ENCODE results near the gene MGRN1. TPM values are rescaled to one million over a fixed set of nuclear protein-coding genes. Genes with fewer than 3 reads are reported as not detected.

MGRN1 gene
- total RNA-seq, 2 experiments from 2014 or later = 84.4 to 91.7 TPM

- DNase-seq (no peak), ATAC-seq (ENCODE audit: low read depth) (no peak)
- H3K9me3 Mint-ChIP-seq = no peaks in the 10 kb centered on the region
- no peaks in the 10 kb centered on the region for H3K27me3 Mint-ChIP-seq
- POLR2A ChIA-PET = interaction anchor here (1.5 kb wide), 1 partner anchor 26 kb away, joined by 4 read pairs; the partner anchor contains the start of gene NUDT16L1
- H3K4me3 Mint-ChIP-seq = no peak overlapping the region
- H3K36me3 Mint-ChIP-seq = peaks cover 19% of the 10 kb centered on the region
- H3K4me1 Mint-ChIP-seq = peaks cover 33% of the 10 kb centered on the region
- peak overlapping the region; percentile 74 for H3K27ac Mint-ChIP-seq
Measured at GRCh38 chr16:4667203-4667963, 42.8 kb downstream of the MGRN1 start.

- POLR2A ChIA-PET = interaction anchor here (1.2 kb wide), 1 partner anchor 16 kb away, joined by 4 read pairs; no protein-coding TSS in a partner anchor
- peaks cover 16% of the 10 kb centered on the region for H3K36me3 Mint-ChIP-seq
- DNase-seq = no peak
- no peak for ATAC-seq (ENCODE audit: low read depth)
- H3K4me1 Mint-ChIP-seq = peaks cover 26% of the 10 kb centered on the region
- no peak overlapping the region for H3K4me3 Mint-ChIP-seq
- H3K27ac Mint-ChIP-seq = no peak overlapping the region
- H3K27me3 Mint-ChIP-seq = no peaks in the 10 kb centered on the region
- H3K9me3 Mint-ChIP-seq = no peaks in the 10 kb centered on the region
Measured at GRCh38 chr16:4668313-4668960, 43.8 kb downstream of the MGRN1 start.

- DNase-seq = no peak
Measured at GRCh38 chr16:4673387-4674046, 48.9 kb downstream of the MGRN1 start.

GRCh38 chr16:4674926-4675530 is 50.4 kb downstream of the MGRN1 start:
- H3K27me3 Mint-ChIP-seq = no peaks in the 10 kb centered on the region
- DNase-seq (no peak), ATAC-seq (ENCODE audit: low read depth) (no peak)
- H3K4me3 Mint-ChIP-seq = peak overlapping the region; percentile 81
- POLR2A ChIA-PET = interaction anchor here (1.1 to 2.6 kb wide), 2 partner anchors 10 to 51 kb away, joined by 5 to 10 read pairs; partner anchors contain the start of gene MGRN1
- peaks cover 12% of the 10 kb centered on the region for H3K36me3 Mint-ChIP-seq
- peaks cover 33% of the 10 kb centered on the region for H3K4me1 Mint-ChIP-seq
- no peaks in the 10 kb centered on the region for H3K9me3 Mint-ChIP-seq
- peak overlapping the region; percentile 98 for H3K27ac Mint-ChIP-seq

More at GRCh38 chr16:4673387-4674046, 48.9 kb downstream of the MGRN1 start:
- Mint-ChIP-seq H3K4me1 (peaks cover 27% of the 10 kb centered on the region), H3K9me3 (no peaks in the 10 kb centered on the region), H3K27me3 (no peaks in the 10 kb centered on the region), H3K27ac (peak overlapping the region; percentile 6), H3K4me3 (no peak overlapping the region), H3K36me3 (peaks cover 16% of the 10 kb centered on the region)
- no peak for ATAC-seq (ENCODE audit: low read depth)
- POLR2A ChIA-PET = no interaction called here

- Mint-ChIP-seq H3K9me3 (no peaks in the 10 kb centered on the region), H3K27me3 (no peaks in the 10 kb centered on the region), H3K36me3 (peaks cover 12% of the 10 kb centered on the region), H3K4me3 (peak overlapping the region; percentile 81), H3K27ac (peak overlapping the region; percentile 98), H3K4me1 (peaks cover 31% of the 10 kb centered on the region)
- POLR2A ChIA-PET = interaction anchor here (0.7 to 2.6 kb wide), 8 partner anchors 11 to 60 kb away, joined by 3 to 10 read pairs (median 4); partner anchors contain the start of genes ANKS3, DNAAF8, MGRN1 and NUDT16L1
- ATAC-seq (ENCODE audit: low read depth) = peak; percentile 83
- peak; percentile 84 for DNase-seq
Measured at GRCh38 chr16:4675864-4676786, 51.5 kb downstream of the MGRN1 start.

GRCh38 chr16:4676831-4677230 is 52.2 kb downstream of the MGRN1 start:
- peak; percentile 30 for ATAC-seq (ENCODE audit: low read depth)

GRCh38 chr16:4677390-4677789 is 52.8 kb downstream of the MGRN1 start:
- Mint-ChIP-seq H3K4me3 (peak overlapping the region; percentile 81), H3K36me3 (peaks cover 10% of the 10 kb centered on the region), H3K9me3 (no peaks in the 10 kb centered on the region), H3K4me1 (peaks cover 34% of the 10 kb centered on the region), H3K27me3 (no peaks in the 10 kb centered on the region), H3K27ac (peak overlapping the region; percentile 98)
- ATAC-seq (ENCODE audit: low read depth) = no peak
- POLR2A ChIA-PET = interaction anchor here (1.0 to 2.6 kb wide), 5 partner anchors 13 to 61 kb away, joined by 4 to 10 read pairs (median 5); partner anchors contain the start of genes ANKS3 and DNAAF8
- no peak for DNase-seq

More at GRCh38 chr16:4676831-4677230, 52.2 kb downstream of the MGRN1 start:
- Mint-ChIP-seq H3K4me1 (peaks cover 34% of the 10 kb centered on the region), H3K27me3 (no peaks in the 10 kb centered on the region), H3K9me3 (no peaks in the 10 kb centered on the region), H3K36me3 (peaks cover 12% of the 10 kb centered on the region), H3K4me3 (peak overlapping the region; percentile 81), H3K27ac (peak overlapping the region; percentile 98)
- peak; percentile 55 for DNase-seq
- POLR2A ChIA-PET = interaction anchor here (0.7 to 2.6 kb wide), 6 partner anchors 12 to 61 kb away, joined by 4 to 10 read pairs (median 4); partner anchors contain the start of genes ANKS3, DNAAF8 and NUDT16L1

- Mint-ChIP-seq H3K36me3 (peaks cover 10% of the 10 kb centered on the region), H3K4me1 (peaks cover 35% of the 10 kb centered on the region), H3K9me3 (no peaks in the 10 kb centered on the region), H3K4me3 (no peak overlapping the region), H3K27ac (peak overlapping the region; percentile 80), H3K27me3 (no peaks in the 10 kb centered on the region)
- ATAC-seq (ENCODE audit: low read depth) (no peak), DNase-seq (no peak)
- POLR2A ChIA-PET = interaction anchor here (1.0 kb wide), 1 partner anchor 53 kb away, joined by 4 read pairs; no protein-coding TSS in a partner anchor
Measured at GRCh38 chr16:4677994-4678393, 53.4 kb downstream of the MGRN1 start.

GRCh38 chr16:4678596-4678995 is 54.0 kb downstream of the MGRN1 start:
- Mint-ChIP-seq H3K36me3 (peaks cover 9% of the 10 kb centered on the region), H3K4me3 (no peak overlapping the region), H3K27ac (peak overlapping the region; percentile 80), H3K9me3 (no peaks in the 10 kb centered on the region), H3K27me3 (no peaks in the 10 kb centered on the region), H3K4me1 (peaks cover 35% of the 10 kb centered on the region)
- POLR2A ChIA-PET = no interaction called here
- DNase-seq = no peak
- no peak for ATAC-seq (ENCODE audit: low read depth)

GRCh38 chr16:4679156-4679849 is 54.7 kb downstream of the MGRN1 start:
- Mint-ChIP-seq H3K4me3 (no peak overlapping the region), H3K27ac (peak overlapping the region; percentile 80), H3K36me3 (peaks cover 8% of the 10 kb centered on the region), H3K4me1 (peaks cover 34% of the 10 kb centered on the region), H3K27me3 (no peaks in the 10 kb centered on the region), H3K9me3 (no peaks in the 10 kb centered on the region)
- no peak for DNase-seq
- POLR2A ChIA-PET = no interaction called here
- no peak for ATAC-seq (ENCODE audit: low read depth)

- no peak for ATAC-seq (ENCODE audit: low read depth)
- H3K36me3 Mint-ChIP-seq = peaks cover 8% of the 10 kb centered on the region
- no peaks in the 10 kb centered on the region for H3K27me3 Mint-ChIP-seq
- DNase-seq = no peak
- no peak overlapping the region for H3K27ac Mint-ChIP-seq
- POLR2A ChIA-PET = interaction anchor here (1.3 to 1.9 kb wide), 2 partner anchors 16 to 19 kb away, joined by 4 to 7 read pairs; no protein-coding TSS in a partner anchor
- no peak overlapping the region for H3K4me3 Mint-ChIP-seq
- H3K4me1 Mint-ChIP-seq = peaks cover 34% of the 10 kb centered on the region
- H3K9me3 Mint-ChIP-seq = no peaks in the 10 kb centered on the region
Measured at GRCh38 chr16:4679850-4680636, 55.4 kb downstream of the MGRN1 start.
